G401.6 (cell line): Measurements from ENCODE around the gene SLIT3.

Experiments used
- FAIRE-seq: peaks from 2 replicates; lab custom pipeline; 2012; peaks lifted over from hg19 to GRCh38; lab: Jason Lieb, UNC

SLIT3 gene

DNA sequence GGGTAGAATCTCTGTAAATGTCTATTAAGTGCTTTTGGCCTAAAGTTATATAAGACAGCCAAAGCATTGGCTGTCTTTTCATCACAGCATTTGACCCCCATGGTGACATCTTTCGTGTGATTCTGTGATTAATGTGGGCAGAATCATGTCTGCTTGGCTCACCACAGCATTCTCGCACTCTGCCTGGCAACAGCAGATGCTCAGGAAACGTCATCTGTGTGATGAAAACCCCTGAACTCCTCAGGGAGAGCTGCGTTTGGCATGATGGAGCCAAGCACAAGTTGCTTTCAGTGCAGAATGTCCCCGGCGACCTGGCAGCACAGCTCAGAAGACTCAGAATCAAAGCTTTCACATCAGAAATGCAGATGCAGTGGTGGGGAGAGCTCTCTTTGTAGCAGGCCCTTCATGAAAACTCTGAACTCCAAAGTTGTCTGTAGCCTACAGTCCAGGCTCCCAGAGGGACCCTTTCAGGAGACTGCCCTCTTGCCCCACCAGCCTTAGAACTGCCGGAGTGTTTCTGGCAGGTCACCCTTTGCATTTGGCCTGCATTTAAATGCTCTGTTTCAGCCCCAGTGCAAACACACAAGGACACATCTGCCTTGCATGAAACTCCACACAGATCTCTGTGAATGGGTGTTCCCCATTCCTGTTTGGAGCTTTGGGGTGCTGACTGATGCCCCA is 566.2 kb downstream of the SLIT3 start:
- no peak for FAIRE-seq

DNA sequence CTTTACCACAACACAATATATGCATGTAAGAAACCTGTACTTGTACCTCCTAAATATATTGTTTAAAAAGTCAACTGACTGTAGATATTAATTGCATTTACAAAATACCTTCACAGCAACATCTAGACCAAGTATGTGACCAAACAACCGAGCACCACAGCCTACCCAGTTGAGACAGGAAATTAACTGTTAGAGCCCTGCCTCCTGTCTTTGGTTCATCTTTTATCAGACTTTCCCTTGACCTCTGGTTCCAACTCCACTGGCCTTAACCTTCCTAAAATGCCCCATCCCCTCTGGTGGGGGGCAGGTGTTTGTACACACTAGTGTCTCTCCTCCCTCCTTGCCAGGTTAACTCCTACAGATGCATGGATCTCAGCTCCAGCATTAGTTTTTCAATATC is 566.8 kb downstream of the SLIT3 start:
- FAIRE-seq, result no peak

DNA sequence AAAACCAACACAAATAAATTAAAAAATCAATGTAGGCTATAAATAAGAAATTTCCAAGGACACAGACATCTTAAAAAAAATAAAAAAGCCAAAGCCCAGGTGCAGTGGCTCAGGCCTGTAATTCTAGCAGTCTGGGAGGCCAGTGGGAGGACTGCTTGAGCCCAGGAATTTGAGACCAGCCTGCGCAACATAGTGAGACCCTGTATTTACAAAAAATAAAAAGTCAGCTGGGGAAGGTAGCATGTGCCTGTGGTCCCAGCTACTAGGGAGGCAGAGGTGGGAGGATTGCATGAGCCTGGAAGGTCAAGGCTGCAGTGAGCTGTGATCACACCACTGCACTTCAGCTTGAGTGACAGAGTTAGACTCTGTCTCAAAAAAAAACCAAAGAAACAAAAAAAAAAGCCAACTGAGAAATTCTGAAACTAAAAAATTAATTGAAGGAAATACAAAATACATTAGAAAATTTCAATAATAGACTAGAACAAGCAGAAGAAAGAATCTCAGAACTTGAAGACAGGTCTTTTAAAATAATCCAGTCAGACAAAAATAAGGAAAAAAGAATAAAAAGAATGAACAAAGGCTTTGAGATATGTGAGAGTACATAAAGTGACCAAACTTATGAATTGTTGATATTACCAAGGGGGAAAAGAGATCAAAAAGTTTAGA is 572.3 kb downstream of the SLIT3 start:
- no peak for FAIRE-seq

DNA sequence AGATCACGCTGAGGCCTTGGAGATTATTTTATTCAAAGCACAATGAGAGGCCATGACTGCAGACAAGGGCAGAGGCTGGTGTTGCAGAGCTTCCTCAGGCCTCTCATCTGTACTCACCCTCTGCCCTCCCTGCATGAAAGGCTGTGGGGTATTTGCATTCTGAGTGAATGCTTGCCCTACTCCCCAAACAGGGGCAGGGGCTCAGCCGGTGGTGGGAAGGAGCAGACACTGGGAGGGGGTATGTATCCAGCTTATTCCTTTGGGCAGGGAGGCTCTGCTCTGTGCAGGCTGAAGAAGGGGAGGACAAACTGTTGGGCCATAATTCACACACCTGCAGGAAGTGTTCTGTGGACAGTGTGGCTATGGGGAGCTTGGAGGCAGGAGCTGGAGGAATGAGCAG is 573.4 kb downstream of the SLIT3 start:
- FAIRE-seq, result no peak

DNA sequence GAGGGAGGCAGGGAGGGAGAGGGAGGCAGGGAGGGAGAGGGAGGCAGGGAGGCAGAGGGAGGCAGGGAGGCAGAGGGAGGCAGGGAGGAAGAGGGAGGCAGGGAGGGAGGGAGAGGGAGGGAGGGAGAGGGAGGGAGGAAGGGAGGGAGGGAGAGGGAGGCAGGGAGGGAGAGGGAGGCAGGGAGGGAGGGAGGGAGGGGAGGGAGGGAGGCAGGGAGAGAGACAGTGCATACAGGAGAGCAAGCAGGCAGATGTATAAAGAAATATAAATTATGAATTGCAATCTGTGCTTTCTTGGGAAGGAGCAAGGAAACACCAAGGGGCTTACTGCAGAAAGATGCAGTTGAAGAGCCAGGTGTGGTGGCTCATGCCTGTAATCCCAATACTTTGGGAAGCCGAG is 574.6 kb downstream of the SLIT3 start:
- no peak for FAIRE-seq

DNA sequence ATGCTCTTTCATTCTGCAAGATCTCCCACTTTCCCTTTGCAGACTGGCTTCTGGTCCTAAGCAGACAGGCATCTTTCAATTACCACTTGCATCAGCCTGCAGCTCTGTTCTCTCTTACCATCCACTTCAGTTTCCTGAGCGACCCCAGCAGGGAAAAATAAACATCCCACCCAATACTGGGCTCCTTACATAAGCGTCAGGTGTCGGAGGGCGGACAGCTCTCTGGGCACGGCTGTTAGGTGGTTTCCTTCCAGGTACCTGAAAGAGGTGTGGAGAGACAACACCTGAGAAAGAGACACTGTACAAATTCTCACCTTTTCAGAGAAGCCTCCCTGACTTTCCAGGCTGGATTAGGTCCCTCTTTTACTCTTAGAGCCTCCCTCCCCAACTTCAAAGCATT is 576.7 kb downstream of the SLIT3 start:
- FAIRE-seq, result no peak

DNA sequence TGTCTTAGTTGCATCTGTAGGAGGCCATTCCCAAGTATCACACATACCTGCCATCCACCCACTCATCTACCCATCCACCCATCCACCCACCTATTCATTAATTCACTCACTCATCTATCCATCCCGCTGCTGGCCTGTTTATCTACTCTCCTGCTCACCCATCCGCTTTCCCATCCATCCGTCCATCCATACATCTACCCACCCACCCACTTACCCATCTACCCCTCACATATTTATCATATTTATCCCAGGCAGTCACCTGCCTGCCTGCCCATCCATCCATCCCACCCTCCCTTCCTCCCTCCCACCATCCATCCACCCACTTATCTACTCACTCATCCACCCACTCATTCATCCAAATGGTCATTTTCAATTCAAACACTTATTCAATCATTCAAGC is 577.9 kb downstream of the SLIT3 start:
- FAIRE-seq, result no peak

DNA sequence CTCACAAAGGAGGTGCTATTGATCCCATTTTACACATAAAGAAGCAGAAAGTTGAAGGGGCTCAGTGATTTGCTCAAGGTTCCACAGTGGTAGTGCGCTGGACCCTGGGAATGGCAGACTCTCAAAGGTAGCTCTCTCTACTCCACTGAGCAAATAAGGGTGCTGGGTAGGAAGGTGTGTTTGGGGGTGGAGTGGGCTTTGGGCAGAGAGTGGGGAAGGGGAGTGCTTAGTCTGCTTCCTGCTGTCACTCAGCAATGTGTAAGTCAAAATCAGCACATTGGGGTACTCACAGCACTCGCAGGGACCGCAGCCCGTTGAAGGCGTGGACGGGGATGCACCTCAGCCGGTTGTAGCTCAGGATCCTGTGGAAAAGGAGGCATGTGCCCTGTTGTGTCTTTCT is 579.0 kb downstream of the SLIT3 start:
- FAIRE-seq, result no peak

DNA sequence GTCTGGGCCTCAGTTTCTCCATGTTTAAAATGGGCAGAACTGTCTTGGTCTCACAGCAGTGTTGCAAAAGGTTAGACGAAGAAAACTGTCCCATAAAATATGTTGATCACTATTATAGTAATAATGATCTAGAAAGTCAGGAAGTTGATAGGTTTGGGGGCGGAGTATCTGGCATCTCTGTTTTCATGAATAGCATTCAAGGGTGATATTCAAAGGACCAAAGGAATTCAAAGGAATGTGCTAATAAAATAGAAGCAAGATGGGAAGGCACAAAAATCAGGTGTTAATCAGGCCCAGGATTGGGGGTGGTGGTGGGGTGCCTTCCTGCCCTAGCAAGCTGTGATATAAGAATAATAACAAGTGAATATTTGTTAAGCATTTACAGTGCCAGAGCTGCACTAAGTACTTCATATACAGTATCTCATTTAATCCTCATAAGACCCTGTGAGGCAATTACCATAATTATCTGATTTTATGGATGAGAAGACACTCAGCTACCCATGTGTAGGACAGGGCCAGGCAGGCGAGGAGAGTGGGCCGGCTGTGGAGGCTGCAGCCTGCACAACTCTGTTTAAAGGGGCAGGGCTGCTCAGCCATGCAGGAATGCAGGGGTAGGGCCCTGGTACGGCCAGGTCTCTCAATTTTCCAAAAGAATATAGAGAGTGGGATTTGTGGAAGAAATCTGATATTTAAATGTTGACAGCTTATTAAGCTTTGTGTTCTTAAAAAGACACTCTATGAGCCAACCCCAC is 579.8 kb downstream of the SLIT3 start:
- no peak for FAIRE-seq

DNA sequence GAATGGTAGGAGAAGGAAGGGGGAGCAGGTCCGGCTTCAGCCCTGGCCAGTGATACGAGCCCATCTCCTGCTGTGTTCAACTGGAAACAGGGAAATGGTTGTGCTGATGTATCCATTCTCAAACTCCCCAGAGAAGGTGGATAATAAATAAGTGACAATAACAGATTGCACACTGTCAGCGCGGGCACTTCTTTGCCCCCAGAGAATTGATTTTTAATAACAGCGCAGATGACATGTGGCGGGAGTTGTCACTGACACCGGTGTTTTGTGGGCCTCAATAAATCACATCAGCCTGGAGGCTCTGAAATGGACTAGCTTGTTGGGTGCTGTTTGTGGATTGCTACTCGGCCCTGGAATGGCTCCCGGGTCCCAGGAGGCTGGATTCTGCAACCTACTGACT is 580.4 kb downstream of the SLIT3 start:
- no peak for FAIRE-seq

DNA sequence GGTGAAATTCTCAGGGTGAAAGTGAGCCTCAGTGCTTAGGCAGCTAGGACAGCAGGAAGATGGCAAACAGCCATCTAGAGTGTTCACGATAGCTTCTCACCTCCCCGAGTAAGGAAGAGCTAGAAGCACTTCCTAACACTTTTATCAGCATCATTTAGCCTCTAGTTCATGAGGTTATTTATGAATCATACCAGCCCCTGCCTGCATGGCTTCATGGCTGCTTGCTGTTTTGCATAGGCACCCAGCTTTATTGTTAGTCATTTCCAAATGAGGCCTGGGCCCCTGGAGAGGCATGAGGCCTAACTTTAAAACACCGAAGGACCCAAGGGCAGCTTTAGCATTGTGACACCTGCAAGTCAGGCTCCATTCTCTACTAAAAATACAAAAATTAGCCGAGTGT is 586.9 kb downstream of the SLIT3 start:
- no peak for FAIRE-seq

DNA sequence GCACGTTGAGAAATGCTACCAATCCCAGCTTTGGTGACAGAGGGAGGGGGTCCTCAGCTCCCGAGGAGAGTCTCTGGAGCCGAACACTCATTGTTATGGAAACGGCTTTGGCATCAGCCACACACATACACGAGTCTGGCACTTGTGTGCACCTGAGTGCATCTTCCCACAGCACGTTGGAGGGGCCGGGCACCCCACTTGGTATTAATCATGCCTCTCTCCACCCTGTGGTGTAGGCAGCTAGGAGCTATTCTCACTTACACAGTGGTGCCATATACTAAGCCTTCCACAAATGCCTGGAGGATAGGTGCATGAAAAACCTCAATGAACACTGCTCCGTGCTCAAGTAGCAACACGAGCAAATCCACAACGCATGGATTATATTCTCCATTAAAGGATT is 587.9 kb downstream of the SLIT3 start:
- no peak for FAIRE-seq

DNA sequence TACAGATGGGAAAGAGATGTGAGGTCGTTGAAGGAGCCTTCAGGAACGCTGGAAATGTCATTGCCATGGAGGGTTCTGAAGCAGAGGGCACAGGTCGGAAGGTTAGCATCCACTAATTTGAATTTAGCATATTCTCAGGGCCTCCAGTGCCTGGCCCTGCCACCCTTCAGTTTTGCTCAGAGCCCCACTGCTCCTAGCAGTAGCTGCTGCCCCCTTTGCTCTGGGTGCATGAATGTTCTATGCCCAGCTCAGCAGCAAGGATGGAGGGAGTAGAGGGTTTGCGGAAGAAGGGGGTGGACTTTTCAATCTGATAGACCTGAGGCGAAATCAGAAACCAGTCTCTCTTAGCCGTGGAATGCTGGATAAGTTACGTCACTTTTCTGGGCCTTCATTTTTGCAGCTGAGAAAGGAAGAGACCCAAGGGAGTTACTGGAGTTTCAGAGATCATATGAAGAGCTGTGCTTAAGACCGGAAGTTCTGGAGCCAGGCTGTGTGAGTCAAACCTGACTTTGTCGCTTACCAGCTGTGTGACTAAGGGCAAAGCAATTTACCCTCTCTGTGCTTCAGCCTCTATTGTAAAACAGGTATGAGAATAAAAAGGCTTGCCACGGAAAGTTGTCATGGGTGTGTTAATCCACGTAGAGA is 588.5 kb downstream of the SLIT3 start:
- no peak for FAIRE-seq

DNA sequence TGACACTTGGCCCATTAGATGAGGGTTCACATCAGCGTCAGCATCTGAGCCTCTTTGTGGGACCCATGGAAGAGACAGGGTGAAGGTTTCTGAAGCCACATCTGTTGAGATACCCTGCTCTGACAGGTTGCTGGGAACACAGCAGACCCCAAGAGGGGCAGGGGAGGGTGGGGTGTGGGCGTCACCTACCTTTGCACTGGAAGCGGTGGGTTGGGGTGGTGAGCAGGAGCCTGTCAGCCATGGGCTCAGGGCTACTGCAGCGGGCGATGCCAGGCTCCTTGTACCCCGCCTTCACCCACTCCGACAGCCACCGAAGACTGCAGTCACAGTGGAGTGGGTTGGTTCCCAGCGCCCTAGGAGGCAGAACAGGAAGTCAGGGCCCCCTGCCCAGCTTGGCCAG is 590.2 kb downstream of the SLIT3 start:
- no peak for FAIRE-seq

DNA sequence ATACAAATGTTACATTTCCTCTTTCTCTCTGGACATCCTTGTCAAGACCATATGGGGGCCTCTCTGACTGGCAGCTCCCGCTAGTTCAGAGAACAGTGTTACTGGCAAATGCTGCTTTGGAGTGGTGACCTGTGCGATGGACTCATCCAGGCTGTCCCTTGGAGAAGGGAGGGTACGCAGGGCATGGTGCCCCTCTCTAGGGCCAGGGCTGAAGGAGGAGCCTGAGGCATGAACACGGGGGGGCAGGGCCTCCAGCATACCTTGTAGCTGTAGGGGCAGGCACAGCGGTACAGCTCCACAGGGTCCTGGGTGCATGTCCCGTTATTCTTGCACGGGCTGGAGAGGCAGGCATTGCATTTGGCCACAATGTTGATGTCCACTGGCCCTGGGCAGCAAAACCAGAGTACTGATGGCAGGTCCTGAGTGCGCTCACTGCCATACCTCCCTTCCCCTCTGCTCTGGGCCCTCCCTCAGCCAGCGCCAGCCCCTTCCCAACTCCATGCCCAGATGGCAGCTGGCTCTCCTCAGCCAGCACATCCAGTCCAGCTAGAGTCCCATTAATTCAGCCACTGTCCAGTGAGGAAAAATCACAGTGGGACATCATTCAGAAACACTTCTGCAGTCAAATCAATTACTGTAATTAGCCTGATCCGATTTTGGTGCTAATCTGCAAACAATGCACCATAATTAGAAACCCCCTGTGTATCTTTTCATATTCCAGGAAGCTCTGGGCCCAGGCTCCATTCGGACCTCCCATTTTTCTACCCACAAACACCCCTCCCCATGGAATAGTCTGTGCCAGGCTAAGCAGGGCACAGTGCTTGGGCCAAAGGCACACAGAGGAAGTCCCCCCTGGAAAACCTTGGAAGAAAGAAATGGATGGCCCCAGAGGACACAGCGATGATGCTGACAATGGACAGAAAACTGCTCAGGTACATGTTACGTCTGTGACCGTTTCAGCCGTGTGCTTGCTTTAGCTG is 592.9 kb downstream of the SLIT3 start:
- no peak for FAIRE-seq

DNA sequence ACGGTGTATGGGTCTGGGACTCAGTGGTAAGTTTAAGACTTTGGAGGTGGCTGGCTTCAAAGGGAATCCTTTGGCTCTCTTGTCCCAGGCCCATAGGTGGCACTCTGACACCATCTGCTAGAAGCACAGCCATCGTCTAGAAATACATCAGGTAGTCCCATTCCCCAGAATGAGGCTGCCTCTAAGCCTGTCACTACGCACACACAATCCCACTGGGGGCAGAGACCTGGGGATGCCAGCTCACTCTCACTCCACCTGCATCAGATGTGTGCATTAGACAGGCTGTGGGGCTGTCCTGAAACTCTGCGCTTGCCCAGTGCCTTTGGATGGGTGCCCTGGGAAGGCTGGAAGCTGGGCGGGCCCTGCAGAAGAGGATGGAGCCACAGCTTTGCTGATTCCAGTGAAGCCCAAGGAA is 594.3 kb downstream of the SLIT3 start:
- FAIRE-seq, result no peak

DNA sequence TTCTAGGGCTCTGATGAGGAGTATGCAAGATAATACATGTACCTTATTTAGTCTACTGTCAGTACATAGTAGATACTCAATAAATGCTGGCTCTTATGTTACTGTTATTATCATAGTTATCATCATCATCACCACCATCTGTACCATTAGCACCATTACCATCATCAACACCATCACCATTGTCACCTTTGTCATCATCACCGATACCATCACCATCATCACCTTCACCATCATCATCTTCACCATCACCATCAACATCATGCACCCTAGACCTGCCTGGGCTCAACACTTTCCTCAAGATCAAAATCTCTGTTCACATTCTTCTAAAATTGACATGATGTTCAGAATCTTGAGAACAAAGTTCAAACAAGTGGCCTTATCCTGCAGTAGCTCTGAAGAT is 595.6 kb downstream of the SLIT3 start:
- FAIRE-seq, result no peak

DNA sequence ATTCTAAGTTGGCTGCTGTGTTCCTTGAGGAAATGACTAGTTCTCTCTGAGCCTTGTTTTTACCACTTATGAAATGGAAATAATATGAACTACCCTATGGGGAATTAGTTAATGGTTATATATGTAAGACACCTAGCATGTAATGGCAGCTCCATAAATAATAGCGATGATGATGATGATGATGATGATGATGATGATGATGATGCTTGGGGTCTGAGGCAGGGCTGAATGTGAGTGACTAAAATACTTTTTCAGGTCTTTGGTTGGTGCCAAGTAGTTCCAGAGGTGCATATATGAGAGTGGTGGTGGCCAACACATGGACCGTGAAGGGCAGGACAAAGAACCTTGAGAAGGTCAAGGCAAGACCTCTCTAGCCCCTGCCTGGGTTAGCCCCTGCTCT is 598.4 kb downstream of the SLIT3 start:
- no peak for FAIRE-seq

DNA sequence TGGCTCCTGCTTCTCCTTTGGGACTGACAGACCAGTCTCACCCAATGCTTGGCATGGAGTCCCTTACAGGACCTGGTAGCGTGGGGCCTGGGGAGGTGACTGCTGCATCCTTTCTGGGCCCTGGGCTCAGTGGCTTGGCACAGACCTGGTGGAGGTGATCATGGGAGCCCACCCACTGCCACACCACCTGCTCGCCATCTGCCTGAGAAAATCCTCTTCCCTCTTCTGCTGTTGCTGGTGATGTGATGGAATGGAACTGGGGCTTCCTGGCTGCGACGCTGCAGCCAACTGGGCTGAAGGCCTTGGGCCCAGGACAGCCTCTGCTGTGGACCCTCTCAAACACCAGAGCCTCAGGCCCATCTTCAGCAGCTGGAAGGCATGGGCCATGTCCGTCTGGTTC is 599.3 kb downstream of the SLIT3 start:
- no peak for FAIRE-seq

DNA sequence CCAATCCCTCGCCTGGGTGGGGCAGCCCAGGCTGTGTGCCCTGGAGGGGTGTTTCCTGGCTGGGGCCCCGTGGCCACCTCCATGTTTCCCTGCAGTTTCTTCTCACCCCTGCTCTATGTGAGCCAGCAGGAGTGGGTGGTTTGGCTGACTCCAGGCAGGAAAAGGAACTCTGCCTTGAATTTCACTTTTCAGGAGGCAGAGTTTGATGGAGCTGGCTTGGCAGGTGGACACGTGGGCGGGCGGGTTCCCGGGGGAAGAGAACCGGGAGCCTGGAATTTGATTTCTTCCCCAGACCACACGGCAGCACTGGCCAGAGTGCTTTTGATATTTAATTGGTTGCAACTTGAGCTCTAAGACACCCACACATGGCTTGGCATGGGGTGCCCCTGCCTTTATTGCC is 601.9 kb downstream of the SLIT3 start:
- FAIRE-seq, result no peak

DNA sequence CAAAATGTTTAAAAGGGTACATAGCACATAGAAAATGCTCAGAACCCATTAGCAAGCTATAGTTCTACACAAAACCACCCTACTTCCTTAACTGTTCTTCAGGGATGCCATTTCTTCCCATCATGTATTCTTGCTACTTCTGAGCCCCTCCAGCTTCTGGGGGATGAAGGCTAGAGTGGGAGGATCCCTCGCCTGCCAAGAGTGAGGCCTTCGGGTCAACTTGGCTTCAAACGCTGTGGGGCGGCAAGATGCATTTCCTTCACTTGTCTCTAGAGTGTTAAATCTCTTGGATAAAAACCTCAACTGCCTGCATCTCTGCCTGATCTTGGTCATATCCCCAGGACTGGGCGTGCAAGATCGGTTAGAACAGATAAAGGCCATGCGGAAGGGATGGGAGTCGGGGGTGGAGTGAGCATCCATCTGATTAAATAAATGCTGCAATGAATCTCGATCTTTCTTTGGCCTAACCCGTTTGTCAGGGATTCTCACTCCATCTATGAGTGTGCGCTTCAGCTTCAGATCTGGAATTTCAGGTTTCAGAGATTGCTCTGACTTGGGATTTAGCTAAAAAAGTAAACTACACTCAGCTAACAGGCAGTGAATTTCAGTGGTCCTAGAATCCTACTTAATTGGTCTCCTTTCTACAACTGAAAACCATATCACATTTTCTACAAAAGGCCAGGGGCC is 603.8 kb downstream of the SLIT3 start:
- FAIRE-seq, result no peak
